Astrocyte (in vitro differentiated cells and primary cell): ENCODE measurements around the gene BASP1. TPM values are rescaled to one million over a fixed set of nuclear protein-coding genes. Genes with fewer than 3 reads are reported as not detected.
"Not testable (repeated sequence)": the region's sequence is repeated elsewhere in the genome, so short reads cannot be mapped to it uniquely, and the experiment has no call there.

Experiments used
- DNase-seq: peaks from one replicate; pipeline ENCODE4 v3.0.0-alpha.2; 2010; ENCODE audit warnings: low read depth
- FAIRE-seq: peaks from 2 replicates; lab custom pipeline; 2011; peaks lifted over from hg19 to GRCh38; lab: Jason Lieb, UNC
- H2AFZ ChIP-seq: 2 replicates; pipeline ENCODE4 v1.6.0; 2012; ENCODE audit warnings: low read depth, low read length, inconsistent platforms
- H3K27ac ChIP-seq: 2 replicates; pipeline ENCODE4 v1.5.1; 2011; ENCODE audit warnings: low read depth, low read length, inconsistent platforms
- H3K27me3 ChIP-seq: 2 replicates; pipeline ENCODE4 v1.6.0; 2011; ENCODE audit warnings: low read length, inconsistent platforms; ENCODE audit not compliant: insufficient read depth
- H3K36me3 ChIP-seq: 2 replicates; pipeline ENCODE4 v1.5.1; 2011; ENCODE audit warnings: low read length, inconsistent platforms; ENCODE audit not compliant: insufficient read depth
- H3K4me1 ChIP-seq: 2 replicates; pipeline ENCODE4 v1.5.1; 2011; ENCODE audit warnings: low read length, inconsistent platforms; ENCODE audit not compliant: insufficient read depth
- H3K4me2 ChIP-seq: 2 replicates; pipeline ENCODE4 v1.6.0; 2012; ENCODE audit warnings: low read length, inconsistent platforms
- H3K4me3 ChIP-seq: 2 replicates; pipeline ENCODE4 v1.5.1; 2011; ENCODE audit warnings: low read depth, mild to moderate bottlenecking, low read length, inconsistent platforms; ENCODE audit not compliant: insufficient read depth
- H3K79me2 ChIP-seq: 2 replicates; pipeline ENCODE4 v1.6.0; 2012; ENCODE audit warnings: mild to moderate bottlenecking, low read length, inconsistent platforms; ENCODE audit not compliant: insufficient read depth
- H3K9ac ChIP-seq: 2 replicates; pipeline ENCODE4 v1.6.0; 2012; ENCODE audit warnings: mild to moderate bottlenecking, low read length, inconsistent platforms
- H3K9me3 ChIP-seq: 2 replicates; pipeline ENCODE4 v1.5.1; 2012; ENCODE audit warnings: low read depth, mild to moderate bottlenecking, low read length, inconsistent platforms; ENCODE audit not compliant: insufficient read depth
- H4K20me1 ChIP-seq: 2 replicates; pipeline ENCODE4 v1.6.0; 2012; ENCODE audit warnings: low read length, inconsistent platforms; ENCODE audit not compliant: insufficient read depth
- H3K27ac Mint-ChIP-seq: one replicate; pipeline ENCODE4 v1.8.0; 2021; ENCODE audit warnings: mild to moderate bottlenecking, mixed read lengths; ENCODE audit not compliant: unreplicated experiment
- H3K27me3 Mint-ChIP-seq: one replicate; pipeline ENCODE4 v1.8.0; 2021; ENCODE audit warnings: low read depth, mixed read lengths; ENCODE audit not compliant: unreplicated experiment
- H3K36me3 Mint-ChIP-seq: one replicate; pipeline ENCODE4 v1.8.0; 2021; ENCODE audit warnings: low read depth, mixed read lengths; ENCODE audit not compliant: unreplicated experiment
- H3K4me1 Mint-ChIP-seq: one replicate; pipeline ENCODE4 v1.8.0; 2021; ENCODE audit warnings: low read depth, mixed read lengths; ENCODE audit not compliant: unreplicated experiment
- H3K4me3 Mint-ChIP-seq: one replicate; pipeline ENCODE4 v1.8.0; 2021; ENCODE audit warnings: mild to moderate bottlenecking, moderate library complexity, mixed read lengths; ENCODE audit not compliant: unreplicated experiment
- H3K9me3 Mint-ChIP-seq: one replicate; pipeline ENCODE4 v1.8.0; 2021; ENCODE audit warnings: mild to moderate bottlenecking, mixed read lengths; ENCODE audit not compliant: unreplicated experiment
- EZH2 ChIP-seq: IDR thresholded peaks from 2 replicates; pipeline ENCODE4 v1.6.1; 2012; ENCODE audit warnings: mild to moderate bottlenecking, low read length, inconsistent platforms; ENCODE audit not compliant: insufficient read depth
- total RNA-seq: library from RNA; stranded (reverse); gene quantifications from 2 replicates; pipeline ENCODE4 v1.2.1, GENCODE V29; 2021
- TF ChIP-seq, protein P1 (sequence below): IDR thresholded peaks from 2 replicates; pipeline ENCODE4 v1.5.1; 2011; ENCODE audit warnings: low read depth, mild to moderate bottlenecking, inconsistent platforms, low read length, moderate library complexity; ENCODE audit not compliant: insufficient read depth

The BASP1 gene
- total RNA-seq, 1 donor from 2014 or later: 273 TPM

DNA sequence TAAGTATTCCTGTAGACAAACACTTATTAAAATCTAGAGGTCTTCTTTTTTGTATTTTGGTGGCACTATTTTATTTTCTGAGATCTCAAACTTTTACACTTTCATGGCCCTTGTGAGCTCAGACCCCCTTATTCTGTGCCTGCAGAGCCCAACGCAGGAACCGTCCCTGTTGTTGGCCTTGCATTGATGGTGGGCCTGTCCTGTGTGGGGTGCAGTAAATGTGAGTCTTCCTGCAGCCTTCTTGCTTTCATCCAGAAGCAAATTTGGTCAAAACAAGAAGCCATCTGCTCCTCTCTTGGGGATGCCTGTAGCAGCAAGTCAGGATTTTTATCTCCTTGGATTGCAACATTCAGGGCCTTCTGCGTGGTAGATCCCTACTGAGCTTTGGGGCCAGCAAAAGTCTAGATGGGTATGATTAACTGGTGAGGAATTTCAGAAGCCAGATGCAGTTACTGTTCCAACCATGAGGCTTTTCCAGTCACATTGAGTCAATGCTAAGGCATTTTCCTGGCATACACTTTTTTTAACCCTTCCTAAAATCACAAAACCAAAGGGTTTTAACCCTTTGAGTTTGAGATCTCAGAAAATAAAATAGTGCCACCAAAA lies 31.7 kb downstream of the BASP1 start:
- H3K27ac ChIP-seq: peak overlapping the region; percentile 79
- peak overlapping the region; percentile 30 for H3K4me3 Mint-ChIP-seq
- no peak overlapping the region for H3K4me3 ChIP-seq
- H3K27me3 ChIP-seq: no peaks in the 10 kb centered on the region
- peaks cover 52% of the 10 kb centered on the region for H4K20me1 ChIP-seq
- H3K9me3 ChIP-seq: no peaks in the 10 kb centered on the region
- H3K9ac ChIP-seq: peak overlapping the region; percentile 16
- peak; percentile 99 for DNase-seq
- no peaks in the 10 kb centered on the region for H3K27me3 Mint-ChIP-seq
- H3K27ac Mint-ChIP-seq: peak overlapping the region; percentile 98
- peaks cover 12% of the 10 kb centered on the region for H3K36me3 ChIP-seq
- H2AFZ ChIP-seq: no peak overlapping the region
- peak overlapping the region; percentile 60 for H3K4me2 ChIP-seq
- H3K4me1 ChIP-seq: peaks cover 49% of the 10 kb centered on the region
- H3K4me1 Mint-ChIP-seq: peaks cover 62% of the 10 kb centered on the region
- H3K9me3 Mint-ChIP-seq: no peaks in the 10 kb centered on the region
- FAIRE-seq: peak; percentile 80
- peaks cover 9% of the 10 kb centered on the region for H3K36me3 Mint-ChIP-seq
- TF ChIP-seq, protein P1, sequence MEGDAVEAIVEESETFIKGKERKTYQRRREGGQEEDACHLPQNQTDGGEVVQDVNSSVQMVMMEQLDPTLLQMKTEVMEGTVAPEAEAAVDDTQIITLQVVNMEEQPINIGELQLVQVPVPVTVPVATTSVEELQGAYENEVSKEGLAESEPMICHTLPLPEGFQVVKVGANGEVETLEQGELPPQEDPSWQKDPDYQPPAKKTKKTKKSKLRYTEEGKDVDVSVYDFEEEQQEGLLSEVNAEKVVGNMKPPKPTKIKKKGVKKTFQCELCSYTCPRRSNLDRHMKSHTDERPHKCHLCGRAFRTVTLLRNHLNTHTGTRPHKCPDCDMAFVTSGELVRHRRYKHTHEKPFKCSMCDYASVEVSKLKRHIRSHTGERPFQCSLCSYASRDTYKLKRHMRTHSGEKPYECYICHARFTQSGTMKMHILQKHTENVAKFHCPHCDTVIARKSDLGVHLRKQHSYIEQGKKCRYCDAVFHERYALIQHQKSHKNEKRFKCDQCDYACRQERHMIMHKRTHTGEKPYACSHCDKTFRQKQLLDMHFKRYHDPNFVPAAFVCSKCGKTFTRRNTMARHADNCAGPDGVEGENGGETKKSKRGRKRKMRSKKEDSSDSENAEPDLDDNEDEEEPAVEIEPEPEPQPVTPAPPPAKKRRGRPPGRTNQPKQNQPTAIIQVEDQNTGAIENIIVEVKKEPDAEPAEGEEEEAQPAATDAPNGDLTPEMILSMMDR: no peak
- TF ChIP-seq EZH2: no peak
- H3K79me2 ChIP-seq: peaks cover 93% of the 10 kb centered on the region

DNA sequence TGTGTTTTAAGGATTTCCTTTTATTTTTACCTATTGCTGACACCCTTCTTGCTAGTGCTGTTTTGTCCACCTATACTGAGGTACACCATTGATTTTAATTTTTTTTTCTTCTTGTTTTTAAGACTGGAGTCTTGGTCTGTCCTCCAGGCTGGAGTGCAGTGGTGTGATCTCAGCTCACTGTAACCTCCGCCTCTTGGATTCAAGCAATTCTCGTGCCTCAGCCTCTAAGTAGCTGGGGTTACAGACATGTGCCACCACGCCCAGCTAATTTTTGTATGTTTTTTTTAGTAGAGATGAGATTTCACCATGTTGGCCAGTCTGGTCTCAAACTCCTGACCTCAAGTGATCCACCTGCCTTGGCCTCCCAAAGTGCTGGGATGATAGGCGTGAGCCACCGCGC lies 32.4 kb downstream of the BASP1 start:
- Histone ChIP-seq H3K27ac (peak overlapping the region; percentile 79), H3K79me2 (peaks cover 93% of the 10 kb centered on the region), H4K20me1 (peaks cover 56% of the 10 kb centered on the region), H3K9ac (peak overlapping the region; percentile 8), H3K4me1 (peaks cover 49% of the 10 kb centered on the region), H3K4me2 (peak overlapping the region; percentile 60), H3K36me3 (peaks cover 12% of the 10 kb centered on the region)
- not testable (repeated sequence) for H3K9me3 ChIP-seq, H3K27me3 ChIP-seq, H2AFZ ChIP-seq, FAIRE-seq, H3K36me3 Mint-ChIP-seq, H3K4me3 ChIP-seq, H3K27me3 Mint-ChIP-seq, DNase-seq, H3K9me3 Mint-ChIP-seq
- Mint-ChIP-seq H3K4me3 (peak overlapping the region; percentile 50), H3K27ac (peak overlapping the region; percentile 96), H3K4me1 (peaks cover 66% of the 10 kb centered on the region)

DNA sequence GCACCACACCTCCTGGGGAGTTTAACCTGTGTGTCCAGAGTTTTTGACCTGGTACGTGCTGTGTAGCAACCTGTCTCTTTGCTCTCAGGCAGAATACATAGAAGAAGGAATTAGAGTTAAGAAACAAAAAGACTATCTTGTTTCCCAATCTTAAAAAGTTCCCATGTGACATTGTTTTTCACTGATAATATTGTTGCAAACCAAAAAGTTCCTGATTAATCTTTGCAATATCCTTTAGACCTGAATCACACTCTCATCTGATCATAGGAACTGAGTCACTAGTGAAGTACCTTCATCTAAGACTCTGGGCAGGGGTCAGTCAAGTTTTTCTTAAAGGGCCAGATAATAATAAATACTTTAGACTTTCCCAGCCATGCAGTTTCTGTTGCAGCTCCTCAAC lies 35.1 kb downstream of the BASP1 start:
- Histone ChIP-seq H3K27ac (peak overlapping the region; percentile 58), H3K79me2 (peaks cover 93% of the 10 kb centered on the region), H4K20me1 (peaks cover 69% of the 10 kb centered on the region), H3K4me1 (peaks cover 52% of the 10 kb centered on the region), H3K9me3 (no peaks in the 10 kb centered on the region), H3K36me3 (peaks cover 10% of the 10 kb centered on the region), H3K4me2 (peak overlapping the region; percentile 69), H3K9ac (peak overlapping the region; percentile 39), H3K27me3 (no peaks in the 10 kb centered on the region), H2AFZ (no peak overlapping the region), H3K4me3 (peak overlapping the region; percentile 2)
- Mint-ChIP-seq H3K36me3 (peaks cover 13% of the 10 kb centered on the region), H3K4me3 (no peak overlapping the region), H3K4me1 (peaks cover 73% of the 10 kb centered on the region), H3K27me3 (no peaks in the 10 kb centered on the region), H3K9me3 (no peaks in the 10 kb centered on the region), H3K27ac (peak overlapping the region; percentile 27)
- FAIRE-seq (no peak), DNase-seq (peak; percentile 57)
- no peak for TF ChIP-seq EZH2
- TF ChIP-seq, protein P1: no peak
